Osteoblast (primary cell): ENCODE results near the gene CEBPE. TPM values are rescaled to one million over a fixed set of nuclear protein-coding genes. Genes with fewer than 3 reads are reported as not detected.

Source experiments
- DNase-seq: peaks from one replicate; pipeline ENCODE4 v3.0.0; 2011; ENCODE audit warnings: low spot score, mixed read lengths; ENCODE audit not compliant: insufficient read length; ENCODE audit errors: missing footprints
- H2AFZ ChIP-seq: 2 replicates; pipeline ENCODE4 v1.6.0; 2011; ENCODE audit warnings: mild to moderate bottlenecking, low read length
- H3K27ac ChIP-seq: 2 replicates; pipeline ENCODE4 v1.5.1; 2011; ENCODE audit warnings: mild to moderate bottlenecking, low read depth, low read length, moderate library complexity
- H3K27me3 ChIP-seq: 2 replicates; pipeline ENCODE4 v1.6.0; 2012; ENCODE audit warnings: mild to moderate bottlenecking, control low read depth, inconsistent platforms, low read length, moderate library complexity; ENCODE audit not compliant: insufficient read depth
- H3K36me3 ChIP-seq: 2 replicates; pipeline ENCODE4 v1.5.1; 2011; ENCODE audit warnings: mild to moderate bottlenecking, low read length, control low read depth, moderate library complexity; ENCODE audit not compliant: insufficient read depth
- H3K4me1 ChIP-seq: 2 replicates; pipeline ENCODE4 v1.5.1; 2011; ENCODE audit warnings: mild to moderate bottlenecking, low read length, control low read depth, moderate library complexity; ENCODE audit not compliant: insufficient read depth
- H3K4me2 ChIP-seq: 2 replicates; pipeline ENCODE4 v1.6.0; 2011; ENCODE audit warnings: mild to moderate bottlenecking, low read length; ENCODE audit not compliant: insufficient read depth
- H3K4me3 ChIP-seq: fragments of 200-600 bp; sonication (generic); 3 replicates; pipeline ENCODE4 v1.5.1; 2012; ENCODE audit warnings: mild to moderate bottlenecking, low read length, inconsistent platforms; ENCODE audit not compliant: insufficient read depth
- H3K79me2 ChIP-seq: 2 replicates; pipeline ENCODE4 v1.6.0; 2012; ENCODE audit warnings: mild to moderate bottlenecking, low read length, control low read depth, inconsistent platforms; ENCODE audit not compliant: insufficient read depth
- H3K9me3 ChIP-seq: 2 replicates; pipeline ENCODE4 v1.5.1; 2011; ENCODE audit warnings: low read depth, low read length, control low read depth
- H4K20me1 ChIP-seq: 2 replicates; pipeline ENCODE4 v1.6.0; 2012; ENCODE audit warnings: mild to moderate bottlenecking, low read length, control low read depth; ENCODE audit not compliant: insufficient read depth
- total RNA-seq: library from RNA; depleted of rRNA; stranded (reverse); fragments of >200 nt; gene quantifications from 2 replicates; pipeline ENCODE4 v1.2.3, GENCODE V29; 2012
- TF ChIP-seq, protein P1 (sequence below): IDR thresholded peaks from 2 replicates; pipeline ENCODE4 v1.5.1; 2011; ENCODE audit warnings: mild to moderate bottlenecking, low read depth, low read length, moderate library complexity; ENCODE audit errors: extremely low read depth

Gene CEBPE
- total RNA-seq, 1 donor, result not detected

DNA sequence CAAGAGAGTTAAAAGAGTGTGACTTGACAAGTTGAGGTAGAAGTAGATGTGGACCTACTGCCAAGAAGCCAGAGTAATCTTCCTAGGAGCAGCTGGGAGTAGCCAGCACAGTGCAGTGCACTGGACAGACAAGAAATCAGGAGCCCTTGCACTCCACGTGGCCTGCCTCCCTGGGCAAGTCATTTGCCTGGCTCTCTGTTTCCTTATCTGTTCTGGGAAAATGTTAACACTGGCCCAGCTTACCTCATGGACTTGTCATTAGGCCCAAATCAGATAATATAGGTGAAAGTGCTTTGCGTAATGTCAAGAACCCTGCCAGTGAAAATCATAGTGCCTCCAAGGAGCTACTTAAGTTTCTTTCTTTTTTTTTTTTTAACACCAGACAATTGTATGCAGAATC lies 45.2 kb upstream of the CEBPE start:
- Histone ChIP-seq H3K4me3 (no peak overlapping the region), H3K27me3 (no peaks in the 10 kb centered on the region), H3K79me2 (no peaks in the 10 kb centered on the region), H4K20me1 (no peaks in the 10 kb centered on the region), H2AFZ (no peak overlapping the region), H3K36me3 (no peaks in the 10 kb centered on the region), H3K27ac (no peak overlapping the region), H3K4me2 (no peak overlapping the region), H3K9me3 (no peaks in the 10 kb centered on the region), H3K4me1 (peaks cover 19% of the 10 kb centered on the region)
- no peak for DNase-seq
- TF ChIP-seq, protein P1, sequence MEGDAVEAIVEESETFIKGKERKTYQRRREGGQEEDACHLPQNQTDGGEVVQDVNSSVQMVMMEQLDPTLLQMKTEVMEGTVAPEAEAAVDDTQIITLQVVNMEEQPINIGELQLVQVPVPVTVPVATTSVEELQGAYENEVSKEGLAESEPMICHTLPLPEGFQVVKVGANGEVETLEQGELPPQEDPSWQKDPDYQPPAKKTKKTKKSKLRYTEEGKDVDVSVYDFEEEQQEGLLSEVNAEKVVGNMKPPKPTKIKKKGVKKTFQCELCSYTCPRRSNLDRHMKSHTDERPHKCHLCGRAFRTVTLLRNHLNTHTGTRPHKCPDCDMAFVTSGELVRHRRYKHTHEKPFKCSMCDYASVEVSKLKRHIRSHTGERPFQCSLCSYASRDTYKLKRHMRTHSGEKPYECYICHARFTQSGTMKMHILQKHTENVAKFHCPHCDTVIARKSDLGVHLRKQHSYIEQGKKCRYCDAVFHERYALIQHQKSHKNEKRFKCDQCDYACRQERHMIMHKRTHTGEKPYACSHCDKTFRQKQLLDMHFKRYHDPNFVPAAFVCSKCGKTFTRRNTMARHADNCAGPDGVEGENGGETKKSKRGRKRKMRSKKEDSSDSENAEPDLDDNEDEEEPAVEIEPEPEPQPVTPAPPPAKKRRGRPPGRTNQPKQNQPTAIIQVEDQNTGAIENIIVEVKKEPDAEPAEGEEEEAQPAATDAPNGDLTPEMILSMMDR, result no peak

- H3K4me3 ChIP-seq, result no peak overlapping the region
- H3K36me3 ChIP-seq, result no peaks in the 10 kb centered on the region
- no peaks in the 10 kb centered on the region for H3K79me2 ChIP-seq
- H3K9me3 ChIP-seq, result no peaks in the 10 kb centered on the region
- H3K4me1 ChIP-seq, result peaks cover 19% of the 10 kb centered on the region
- no peak overlapping the region for H3K4me2 ChIP-seq
- H2AFZ ChIP-seq, result no peak overlapping the region
- no peaks in the 10 kb centered on the region for H3K27me3 ChIP-seq
- no peaks in the 10 kb centered on the region for H4K20me1 ChIP-seq
- H3K27ac ChIP-seq, result no peak overlapping the region
- DNase-seq, result no peak
- TF ChIP-seq, protein P1, result no peak
These were observed 44.8 kb upstream of the CEBPE start for GRCh38 chr14:23163830-23164229.

GRCh38 chr14:23162800-23163199 lies 43.7 kb upstream of the CEBPE start:
- Histone ChIP-seq H3K79me2 (no peaks in the 10 kb centered on the region), H3K4me2 (no peak overlapping the region), H3K4me3 (no peak overlapping the region), H3K36me3 (no peaks in the 10 kb centered on the region), H3K27ac (no peak overlapping the region), H4K20me1 (no peaks in the 10 kb centered on the region), H3K4me1 (peaks cover 16% of the 10 kb centered on the region), H3K27me3 (no peaks in the 10 kb centered on the region), H3K9me3 (no peaks in the 10 kb centered on the region), H2AFZ (no peak overlapping the region)
- TF ChIP-seq, protein P1, result no peak
- DNase-seq, result no peak

GRCh38 chr14:23162005-23162404 lies 43.0 kb upstream of the CEBPE start:
- DNase-seq, result no peak
- no peaks in the 10 kb centered on the region for H4K20me1 ChIP-seq
- H3K27me3 ChIP-seq, result no peaks in the 10 kb centered on the region
- no peak overlapping the region for H3K4me3 ChIP-seq
- TF ChIP-seq, protein P1, result no peak
- no peak overlapping the region for H3K27ac ChIP-seq
- H2AFZ ChIP-seq, result no peak overlapping the region
- peaks cover 9% of the 10 kb centered on the region for H3K4me1 ChIP-seq
- H3K36me3 ChIP-seq, result no peaks in the 10 kb centered on the region
- no peaks in the 10 kb centered on the region for H3K79me2 ChIP-seq
- no peak overlapping the region for H3K4me2 ChIP-seq
- H3K9me3 ChIP-seq, result no peaks in the 10 kb centered on the region
